ENCODE measurements around the gene EML6.
"Not testable (repeated sequence)": the region's sequence is repeated elsewhere in the genome, so short reads cannot be mapped to it uniquely, and the experiment has no call there.

EML6 gene

GRCh38 chr2:54867457-54867856, 144.0 kb downstream of the EML6 start:
- no peak for TF ChIP-seq CTCF (IDR thresholded peaks at IDR 0.05; ENCODE audit: low read depth, low read length)

GRCh38 chr2:54871457-54872107, 148.1 kb downstream of the EML6 start:
- no peak for TF ChIP-seq CTCF (IDR thresholded peaks at IDR 0.05; ENCODE audit: low read depth, low read length)

More at GRCh38 chr2:54867457-54867856, 144.0 kb downstream of the EML6 start:
- no peak overlapping the region for H3K4me3 ChIP-seq (ENCODE audit: low read depth, low read length)

GRCh38 chr2:54872780-54873179, 149.3 kb downstream of the EML6 start:
- no peak for TF ChIP-seq CTCF (IDR thresholded peaks at IDR 0.05; ENCODE audit: low read depth, low read length)

More at GRCh38 chr2:54871457-54872107, 148.1 kb downstream of the EML6 start:
- H3K4me3 ChIP-seq (ENCODE audit: low read depth, low read length) = no peak overlapping the region

GRCh38 chr2:54873236-54873635, 149.8 kb downstream of the EML6 start:
- not testable (repeated sequence) for H3K4me3 ChIP-seq (ENCODE audit: low read depth, low read length)

More at GRCh38 chr2:54872780-54873179, 149.3 kb downstream of the EML6 start:
- no peak overlapping the region for H3K4me3 ChIP-seq (ENCODE audit: low read depth, low read length)

GRCh38 chr2:54876764-54877163, 153.3 kb downstream of the EML6 start:
- TF ChIP-seq CTCF (IDR thresholded peaks at IDR 0.05; ENCODE audit: low read depth, low read length) = no peak
- H3K4me3 ChIP-seq (ENCODE audit: low read depth, low read length) = no peak overlapping the region

- no peak for TF ChIP-seq CTCF (IDR thresholded peaks at IDR 0.05; ENCODE audit: low read depth, low read length)
- no peak overlapping the region for H3K4me3 ChIP-seq (ENCODE audit: low read depth, low read length)
Measured at GRCh38 chr2:54878182-54878581, 154.7 kb downstream of the EML6 start.

- no peak overlapping the region for H3K4me3 ChIP-seq (ENCODE audit: low read depth, low read length)
- no peak for TF ChIP-seq CTCF (IDR thresholded peaks at IDR 0.05; ENCODE audit: low read depth, low read length)
Measured at GRCh38 chr2:54879032-54879431, 155.6 kb downstream of the EML6 start.
